SJSA1 (cell line): ENCODE measurements around the gene ARHGEF17. TPM values are rescaled to one million over a fixed set of nuclear protein-coding genes. Genes with fewer than 3 reads are reported as not detected.

Experiments used
- DNase-seq, 2 experiments: peaks; one replicate each; pipeline ENCODE4 v3.0.0-alpha.2; 2015 to 2020; ENCODE audit warnings: low spot score in 2 of 2, low read depth in 1 of 2
- H3K27ac ChIP-seq: fragments of 250-450 bp; sonication (Bioruptor Pico); 2 replicates; pipeline ENCODE4 v1.5.1; 2020; ENCODE audit warnings: mild to moderate bottlenecking, moderate library complexity
- H3K27me3 ChIP-seq: fragments of 250-450 bp; sonication (Bioruptor Pico); replicated peaks from 2 replicates; pipeline ENCODE4 v1.5.1; 2020; ENCODE audit warnings: mild to moderate bottlenecking, moderate library complexity
- H3K36me3 ChIP-seq: fragments of 250-450 bp; sonication (Bioruptor Pico); 2 replicates; pipeline ENCODE4 v1.5.1; 2020; ENCODE audit warnings: mild to moderate bottlenecking
- H3K4me1 ChIP-seq: fragments of 250-450 bp; sonication (Bioruptor Pico); replicated peaks from 2 replicates; pipeline ENCODE4 v1.6.1; 2021; ENCODE audit warnings: mild to moderate bottlenecking
- H3K4me3 ChIP-seq: fragments of 250-450 bp; sonication (Bioruptor Pico); 2 replicates; pipeline ENCODE4 v1.5.1; 2020; ENCODE audit warnings: mild to moderate bottlenecking
- H3K9me3 ChIP-seq: fragments of 250-450 bp; sonication (Bioruptor Pico); replicated peaks from 2 replicates; pipeline ENCODE4 v1.5.1; 2020; ENCODE audit warnings: mild to moderate bottlenecking
- total RNA-seq: library from RNA; depleted of rRNA; stranded (reverse); fragments of >200 nt; shearing (Covaris generic); gene quantifications from 2 replicates; pipeline ENCODE4 v1.2.3, GENCODE V29; 2014

Gene ARHGEF17
- total RNA-seq, 1 experiment from 2014 or later, result 14.6 TPM

DNA sequence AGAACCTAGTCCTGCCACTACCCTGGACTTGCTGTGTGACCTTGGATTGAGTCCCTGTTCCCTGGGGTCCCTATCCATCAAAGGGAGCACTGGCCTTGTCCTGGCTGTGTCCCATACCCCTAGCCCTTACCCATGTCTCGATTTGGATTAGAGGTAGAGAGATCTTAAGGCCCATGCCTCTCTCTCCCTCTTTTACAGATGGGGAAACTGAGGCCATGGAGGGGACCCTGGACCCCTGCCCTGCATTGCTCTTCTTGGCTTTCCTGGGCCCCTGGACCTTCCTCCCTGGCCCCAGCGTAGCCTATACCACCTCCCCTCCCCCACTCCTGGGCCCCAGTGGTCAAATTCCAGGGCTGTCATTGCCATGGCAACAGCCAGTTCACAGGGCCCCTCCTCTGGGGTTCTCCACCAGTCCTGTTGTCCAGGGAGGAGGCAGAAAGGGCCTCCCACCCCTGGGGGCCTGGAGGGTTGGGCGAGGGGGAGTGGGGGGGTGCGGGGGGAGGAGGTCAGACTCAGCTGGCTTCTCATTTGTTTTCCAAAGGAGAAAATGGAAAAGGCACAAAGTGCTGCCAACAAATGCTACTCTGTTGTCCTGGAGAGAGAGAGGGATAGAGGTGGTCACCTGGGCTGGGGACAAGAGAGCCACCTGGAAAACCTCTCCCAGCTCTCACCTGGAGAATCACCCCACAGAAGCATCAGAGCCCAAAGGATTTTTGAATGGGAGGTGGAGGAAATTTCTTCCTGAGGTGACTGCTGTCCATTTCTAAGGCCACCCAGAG, 23.3 kb downstream of the ARHGEF17 start:
- no peaks in the 10 kb centered on the region for H3K9me3 ChIP-seq
- peaks cover 30% of the 10 kb centered on the region for H3K4me1 ChIP-seq
- no peaks in the 10 kb centered on the region for H3K27me3 ChIP-seq
- peak in 1 of 2 experiments; percentile 48 for DNase-seq
- no peak overlapping the region for H3K4me3 ChIP-seq
- no peak overlapping the region for H3K27ac ChIP-seq
- H3K36me3 ChIP-seq, result peaks cover 14% of the 10 kb centered on the region

DNA sequence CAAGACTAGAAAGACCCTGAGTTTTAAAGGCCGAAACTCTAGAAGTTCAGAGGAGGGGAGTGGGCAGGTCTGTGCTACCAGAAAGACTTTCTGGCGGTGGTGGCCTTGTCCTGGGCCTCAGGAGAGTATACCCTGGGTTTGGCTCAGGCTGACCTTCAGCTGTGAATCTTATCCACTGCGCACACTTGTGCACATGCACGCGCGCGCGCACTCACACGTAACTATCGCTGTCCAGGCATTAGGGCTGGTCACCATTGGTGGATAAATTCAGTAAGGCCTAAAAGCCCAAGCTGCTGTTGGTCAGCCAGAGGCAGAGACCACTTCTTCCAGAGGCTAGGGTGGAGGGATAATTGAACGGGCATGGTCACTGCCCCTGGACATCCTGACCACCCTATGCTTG, 25.1 kb downstream of the ARHGEF17 start:
- no peaks in the 10 kb centered on the region for H3K9me3 ChIP-seq
- peaks cover 15% of the 10 kb centered on the region for H3K36me3 ChIP-seq
- no peak overlapping the region for H3K27ac ChIP-seq
- H3K27me3 ChIP-seq, result no peaks in the 10 kb centered on the region
- H3K4me1 ChIP-seq, result peaks cover 30% of the 10 kb centered on the region
- H3K4me3 ChIP-seq, result no peak overlapping the region
- DNase-seq, result no peak

DNA sequence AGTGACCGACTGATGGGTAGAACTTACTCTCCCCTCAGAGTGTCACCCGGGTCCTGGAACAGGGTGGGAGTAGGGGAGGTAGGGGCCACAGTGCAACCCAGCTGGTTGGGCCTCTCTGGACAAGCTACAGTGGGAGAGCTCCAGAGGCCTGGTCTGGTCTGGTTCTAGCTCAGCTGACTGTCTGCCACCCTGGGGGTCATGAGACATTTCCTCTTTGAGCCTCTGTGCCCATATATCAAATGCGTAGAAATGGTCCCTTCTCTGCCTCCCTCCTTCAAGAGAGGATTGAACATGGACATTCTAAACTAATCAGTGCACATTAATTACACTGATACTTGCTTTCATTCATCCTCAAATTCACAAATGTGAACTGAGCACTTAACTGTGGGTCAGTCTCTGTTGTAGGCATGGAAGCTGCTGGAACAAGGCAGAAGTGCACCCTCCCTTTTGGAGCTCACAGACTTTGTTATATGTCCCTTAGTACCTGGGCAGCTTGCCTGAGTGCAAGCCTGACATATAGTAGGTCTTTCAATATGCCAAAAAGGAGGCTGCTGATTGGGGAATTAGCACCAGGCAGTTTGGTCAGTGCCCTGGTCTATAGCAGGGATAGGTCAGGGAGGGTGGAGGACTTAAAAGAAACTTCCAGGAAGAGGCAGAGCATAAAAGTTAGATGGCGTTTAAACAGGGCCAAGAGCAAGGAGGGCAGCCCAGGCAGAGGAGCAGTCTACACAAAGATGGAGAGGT, 25.7 kb downstream of the ARHGEF17 start:
- Histone ChIP-seq H3K9me3 (no peaks in the 10 kb centered on the region), H3K4me1 (peaks cover 30% of the 10 kb centered on the region), H3K4me3 (no peak overlapping the region), H3K27ac (peak overlapping the region; percentile 8; the same call in 1 of the 2 replicates), H3K36me3 (peaks cover 15% of the 10 kb centered on the region), H3K27me3 (no peaks in the 10 kb centered on the region)
- DNase-seq, result no peak

DNA sequence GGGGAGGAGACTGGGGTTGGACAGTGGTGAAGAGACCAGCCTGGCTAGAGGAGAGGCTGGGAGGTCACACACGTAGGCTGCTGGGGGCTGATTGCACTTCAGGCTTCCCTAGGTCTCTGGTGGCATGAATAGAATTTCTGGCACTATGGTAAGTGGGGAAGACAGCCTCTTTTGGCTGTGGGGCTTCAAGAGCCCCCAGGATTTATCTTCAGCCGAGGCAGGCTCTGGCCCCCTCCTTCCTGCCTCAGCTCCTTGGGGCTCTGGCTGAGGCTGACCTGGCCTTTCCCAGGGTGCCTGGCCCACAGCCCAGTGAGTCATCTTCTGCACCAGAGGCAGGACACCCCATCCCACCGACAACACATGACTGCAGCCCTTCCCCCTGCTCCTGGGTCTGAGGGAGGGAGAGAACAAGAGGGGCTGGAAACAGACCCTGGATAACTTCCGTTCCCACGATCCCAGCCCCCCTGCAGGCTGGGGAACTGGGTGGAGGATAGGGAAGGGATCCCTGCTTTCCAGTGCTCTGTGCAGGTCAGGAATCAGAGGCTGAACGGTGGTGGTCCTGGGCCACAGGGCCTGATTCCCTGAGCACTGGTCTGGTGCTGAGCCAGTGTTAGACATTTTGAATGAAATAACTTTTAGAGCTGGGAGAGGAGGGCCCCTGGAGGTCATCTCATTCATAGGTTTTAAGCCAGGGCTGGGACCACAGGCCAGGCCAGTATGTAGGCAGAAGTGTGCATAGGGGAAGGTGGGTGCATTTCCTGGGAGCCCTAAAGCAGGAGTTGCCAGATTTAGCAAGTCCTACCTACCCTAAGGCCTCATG, 26.5 kb downstream of the ARHGEF17 start:
- peaks cover 30% of the 10 kb centered on the region for H3K4me1 ChIP-seq
- DNase-seq, result peak; percentile 59 to 76
- no peaks in the 10 kb centered on the region for H3K9me3 ChIP-seq
- no peak overlapping the region for H3K4me3 ChIP-seq
- H3K27ac ChIP-seq, result peak overlapping the region; percentile 8; the same call in 1 of the 2 replicates
- no peaks in the 10 kb centered on the region for H3K27me3 ChIP-seq
- peaks cover 15% of the 10 kb centered on the region for H3K36me3 ChIP-seq

DNA sequence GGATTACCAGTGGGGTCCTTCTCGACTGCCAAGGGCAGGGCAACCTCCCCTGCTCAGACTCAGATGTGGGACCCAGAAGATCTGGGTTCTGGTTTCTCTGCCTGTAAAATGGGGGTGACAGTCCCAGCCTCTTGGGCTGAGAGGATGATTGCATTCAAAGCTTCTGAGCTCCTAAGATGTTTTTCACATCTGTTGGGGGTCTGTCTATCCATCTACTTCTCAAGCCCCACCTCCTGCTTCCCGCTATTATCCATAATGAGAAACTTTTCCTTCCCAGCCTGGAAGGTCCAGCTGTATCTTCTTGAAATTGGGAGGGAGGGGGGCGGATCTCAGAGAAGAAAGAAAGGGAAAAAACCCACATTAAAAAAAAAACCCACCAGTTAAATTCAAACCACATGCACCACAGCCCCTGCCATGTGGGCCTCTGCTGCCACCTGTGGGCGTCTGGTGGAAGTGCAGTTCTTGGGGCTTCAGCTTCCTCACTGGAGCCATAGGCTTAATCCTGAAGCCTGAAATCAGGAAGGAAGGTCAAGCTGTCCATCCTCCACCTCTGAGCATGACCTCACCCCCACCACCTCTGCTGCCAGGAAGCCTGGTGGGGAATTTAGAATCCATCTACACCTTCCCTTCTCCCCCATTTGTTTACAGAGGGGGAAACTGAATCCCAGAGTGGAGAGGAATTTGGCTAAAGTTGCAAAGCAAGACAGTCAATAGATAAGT, 27.3 kb downstream of the ARHGEF17 start:
- Histone ChIP-seq H3K9me3 (no peaks in the 10 kb centered on the region), H3K4me1 (peaks cover 30% of the 10 kb centered on the region), H3K4me3 (no peak overlapping the region), H3K36me3 (peaks cover 15% of the 10 kb centered on the region), H3K27ac (peak overlapping the region; percentile 8; the same call in 1 of the 2 replicates), H3K27me3 (no peaks in the 10 kb centered on the region)
- peak; percentile 72 to 77 for DNase-seq

DNA sequence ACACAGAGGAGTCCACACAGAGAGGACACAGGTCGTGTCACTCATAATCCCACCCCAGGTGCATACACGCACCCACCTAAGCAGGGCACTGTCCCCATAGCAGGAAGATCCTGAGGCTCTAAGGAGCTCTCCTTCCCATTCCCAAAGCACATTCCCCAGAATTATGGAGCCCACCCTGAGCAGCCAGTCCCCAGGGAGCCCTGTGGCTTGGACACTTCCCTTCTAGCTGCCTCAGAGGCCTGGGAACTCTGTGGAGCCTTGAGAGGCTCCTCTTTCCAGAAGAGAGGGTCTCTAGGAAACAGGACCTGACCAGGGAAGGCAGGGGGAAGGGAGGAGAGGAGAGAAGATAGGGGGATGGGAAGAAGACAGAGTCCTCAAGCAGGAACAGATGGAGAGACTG, 29.8 kb downstream of the ARHGEF17 start:
- H3K4me3 ChIP-seq, result no peak overlapping the region
- no peaks in the 10 kb centered on the region for H3K27me3 ChIP-seq
- H3K27ac ChIP-seq, result no peak overlapping the region
- H3K9me3 ChIP-seq, result no peaks in the 10 kb centered on the region
- no peak for DNase-seq
- H3K4me1 ChIP-seq, result peaks cover 21% of the 10 kb centered on the region
- H3K36me3 ChIP-seq, result peaks cover 12% of the 10 kb centered on the region

DNA sequence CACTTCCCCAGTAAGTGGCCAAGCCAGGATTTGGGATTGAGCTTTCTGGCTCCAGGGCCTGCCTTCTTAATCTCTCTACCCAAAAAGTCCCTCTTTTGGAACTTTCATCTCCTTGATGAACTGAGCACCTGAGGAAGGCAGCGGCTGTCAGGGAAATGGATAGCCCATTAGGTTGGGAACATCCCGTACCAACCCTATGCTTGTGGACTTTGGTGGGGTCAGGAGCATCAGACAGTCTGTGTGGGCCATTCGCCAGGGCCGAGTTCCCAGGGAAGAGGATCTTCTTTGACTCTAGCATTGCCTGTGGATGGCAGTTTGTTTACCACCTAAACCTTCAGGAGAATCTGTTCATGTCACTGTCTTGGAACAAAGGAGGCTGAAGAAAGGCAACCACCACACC, 30.2 kb downstream of the ARHGEF17 start:
- Histone ChIP-seq H3K4me1 (peaks cover 21% of the 10 kb centered on the region), H3K27me3 (no peaks in the 10 kb centered on the region), H3K36me3 (peaks cover 12% of the 10 kb centered on the region), H3K27ac (no peak overlapping the region), H3K9me3 (no peaks in the 10 kb centered on the region), H3K4me3 (no peak overlapping the region)
- DNase-seq, result no peak

DNA sequence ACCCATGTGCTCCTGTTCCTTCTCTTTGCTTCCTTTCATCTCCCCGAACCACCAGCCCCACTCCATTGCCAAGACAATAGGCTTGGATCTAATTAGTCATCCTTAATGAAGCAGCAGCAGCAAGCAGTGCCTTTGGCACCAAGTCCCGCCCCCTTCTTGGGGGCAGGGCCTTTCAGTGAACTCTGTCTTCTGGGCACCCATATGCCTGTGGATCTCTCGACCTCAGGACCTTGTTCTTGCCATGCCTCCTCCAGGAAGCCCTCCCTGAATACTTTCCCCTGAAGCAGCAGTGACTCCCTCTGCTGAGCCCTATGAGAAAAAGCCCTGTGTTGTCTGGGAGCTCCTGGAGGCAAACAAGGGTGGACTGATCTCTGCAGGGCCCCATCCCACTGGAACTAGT, 32.1 kb downstream of the ARHGEF17 start:
- DNase-seq, result no peak
- H3K36me3 ChIP-seq, result peaks cover 12% of the 10 kb centered on the region

DNA sequence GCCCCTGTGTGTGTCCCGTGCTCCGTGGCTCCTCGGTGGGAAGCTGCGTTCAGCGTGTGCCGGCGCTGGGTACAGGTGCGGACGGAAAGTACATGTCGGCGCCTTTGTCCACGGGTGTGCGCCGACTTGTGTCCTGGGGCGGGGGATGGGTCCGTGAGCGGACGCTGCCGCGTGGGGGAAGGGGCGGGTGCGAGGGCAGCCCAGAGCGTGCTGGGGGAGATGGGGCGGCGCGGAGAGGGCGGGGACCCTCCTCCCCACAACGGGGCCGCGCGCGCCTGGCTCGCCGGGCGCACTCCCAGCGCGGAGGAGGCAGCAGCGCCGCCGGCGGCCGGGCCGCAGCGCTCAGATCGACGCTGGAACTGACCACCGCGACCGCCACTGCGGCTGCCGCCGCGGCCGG, 34.6 kb downstream of the ARHGEF17 start:
- no peaks in the 10 kb centered on the region for H3K27me3 ChIP-seq
- H3K9me3 ChIP-seq, result no peaks in the 10 kb centered on the region
- no peak overlapping the region for H3K27ac ChIP-seq
- H3K36me3 ChIP-seq, result 0 out of 2 replicates have a peak, but pooled peaks cover 4% of the 10 kb centered on the region
- DNase-seq, result no peak
- H3K4me1 ChIP-seq, result no peaks in the 10 kb centered on the region
- H3K4me3 ChIP-seq, result no peak overlapping the region

More for the DNA sequence above, 32.1 kb downstream of the ARHGEF17 start:
- Histone ChIP-seq H3K27me3 (no peaks in the 10 kb centered on the region), H3K9me3 (no peaks in the 10 kb centered on the region), H3K27ac (no peak overlapping the region), H3K4me1 (peaks cover 2% of the 10 kb centered on the region), H3K4me3 (no peak overlapping the region)

DNA sequence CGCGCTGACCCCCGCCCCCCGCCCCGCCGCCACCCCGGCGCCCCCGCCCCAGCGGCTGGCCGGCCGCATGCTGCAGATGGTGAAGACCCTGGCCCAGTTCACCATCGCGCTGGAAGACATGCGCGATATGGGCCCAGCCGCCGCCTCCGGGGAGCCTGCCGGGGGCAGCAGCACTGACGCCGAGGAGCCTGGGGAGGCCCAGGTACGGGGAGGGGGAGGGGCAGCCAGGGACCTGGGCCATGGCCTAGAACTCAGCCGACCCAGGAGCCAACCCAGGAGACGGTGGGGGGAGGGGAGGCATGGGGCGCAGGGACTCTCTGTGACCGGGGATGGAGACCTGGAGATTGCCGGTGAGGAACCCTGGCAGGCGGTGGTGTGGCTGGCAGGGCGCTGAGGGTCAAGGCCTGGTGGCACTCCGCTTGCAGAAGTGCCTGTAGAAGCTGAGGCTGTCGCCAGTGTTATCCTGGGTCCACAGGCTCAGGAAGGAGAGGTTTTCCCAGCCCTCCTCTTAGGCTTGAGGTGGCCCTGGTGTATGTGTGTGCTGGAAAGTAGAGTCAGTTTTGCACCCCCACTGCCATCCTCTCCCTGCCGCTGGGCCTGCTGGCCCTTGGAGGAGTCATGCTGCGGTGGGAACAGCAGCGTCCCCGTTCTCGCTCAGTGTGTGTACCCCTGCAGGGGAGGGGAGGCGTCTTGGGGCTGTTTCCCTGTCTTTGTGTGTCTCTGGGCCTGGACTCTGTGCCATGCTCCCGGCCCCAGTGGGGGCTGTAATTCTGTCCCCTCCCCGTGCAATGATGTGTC, 35.2 kb downstream of the ARHGEF17 start:
- DNase-seq, result no peak
- 0 out of 2 replicates have a peak, but pooled peaks cover 4% of the 10 kb centered on the region for H3K36me3 ChIP-seq
- no peaks in the 10 kb centered on the region for H3K4me1 ChIP-seq
- H3K9me3 ChIP-seq, result no peaks in the 10 kb centered on the region
- no peaks in the 10 kb centered on the region for H3K27me3 ChIP-seq
- H3K4me3 ChIP-seq, result no peak overlapping the region
- no peak overlapping the region for H3K27ac ChIP-seq

DNA sequence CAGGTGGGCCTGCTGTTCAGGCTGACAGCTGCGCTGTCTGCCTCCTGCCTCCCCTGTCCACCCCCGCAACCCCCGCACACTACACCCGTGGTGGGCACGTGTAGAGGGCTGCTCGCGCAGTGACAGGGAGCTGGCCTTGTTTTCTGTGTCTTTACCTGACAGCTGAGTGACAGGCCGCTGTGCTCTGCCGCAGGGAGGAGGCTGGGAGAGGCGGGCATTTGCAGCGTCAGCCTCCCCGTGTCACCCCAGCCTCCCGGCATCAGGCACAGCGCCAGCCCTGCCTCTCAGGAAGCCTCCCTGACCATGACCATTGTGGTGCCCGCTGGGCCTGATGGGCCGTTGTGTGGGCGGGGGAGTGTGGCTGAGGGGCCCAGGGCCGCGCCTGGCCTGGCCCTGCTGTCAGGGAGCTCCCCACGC, 36.1 kb downstream of the ARHGEF17 start:
- Histone ChIP-seq H3K27ac (no peak overlapping the region), H3K36me3 (0 out of 2 replicates have a peak, but pooled peaks cover 4% of the 10 kb centered on the region), H3K27me3 (no peaks in the 10 kb centered on the region), H3K4me1 (no peaks in the 10 kb centered on the region), H3K4me3 (no peak overlapping the region), H3K9me3 (no peaks in the 10 kb centered on the region)
- DNase-seq, result no peak

DNA sequence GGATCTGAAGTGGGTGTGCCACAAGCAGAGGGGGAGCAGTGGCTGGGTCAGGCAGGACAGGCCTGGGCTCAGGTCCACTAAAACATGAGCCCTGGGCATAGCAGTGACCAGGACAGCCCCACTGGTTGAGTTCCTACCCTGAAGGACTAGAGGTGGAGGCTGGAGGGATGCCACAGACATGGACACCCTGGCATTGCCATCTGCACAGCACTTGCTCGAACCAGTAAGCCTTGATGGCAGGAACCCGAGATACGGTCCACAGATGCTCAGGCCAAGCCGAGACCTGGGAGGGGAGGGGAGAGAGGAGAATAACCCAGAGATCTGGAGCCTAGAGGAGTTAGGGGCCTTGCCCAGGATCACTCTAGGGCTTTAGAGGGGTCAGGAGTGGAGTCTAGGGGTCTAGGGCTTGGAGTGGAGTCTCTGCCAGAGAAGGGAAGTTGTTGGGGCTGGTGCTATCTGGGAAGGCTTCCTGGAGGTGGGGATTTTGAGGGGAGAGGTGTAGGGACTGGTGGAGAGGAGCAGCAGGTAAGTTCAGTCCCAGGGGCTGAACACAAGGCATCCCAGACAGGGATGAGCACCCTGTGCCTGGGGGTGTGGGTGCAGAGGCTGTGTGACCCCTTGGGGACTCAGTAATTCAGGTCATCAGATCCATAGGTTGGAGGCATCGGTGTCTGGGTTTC, 37.5 kb downstream of the ARHGEF17 start:
- no peaks in the 10 kb centered on the region for H3K4me1 ChIP-seq
- H3K27ac ChIP-seq, result no peak overlapping the region
- no peaks in the 10 kb centered on the region for H3K27me3 ChIP-seq
- H3K36me3 ChIP-seq, result 0 out of 2 replicates have a peak, but pooled peaks cover 4% of the 10 kb centered on the region
- no peak overlapping the region for H3K4me3 ChIP-seq
- DNase-seq, result no peak
- no peaks in the 10 kb centered on the region for H3K9me3 ChIP-seq
